GM13977 (cell line): ENCODE measurements around the gene LRRC15.

Source experiments
- DNase-seq: peaks from one replicate; pipeline ENCODE4 v3.0.0; 2012; ENCODE audit warnings: low spot score
- in situ Hi-C: fragments of 300-500 bp; cut with MboI; formaldehyde crosslinking; loops from one replicate; pipeline ENCODE4 v1.12.0; 2022; ENCODE audit warnings: low sequenced_read_pairs, low pct_unique_long_range_greater_than_20kb, mixed read lengths, inconsistent platforms; ENCODE audit not compliant: unreplicated experiment
- TF ChIP-seq, protein P1 (sequence below): IDR thresholded peaks from 2 replicates; pipeline ENCODE4 v1.5.1; 2012; ENCODE audit warnings: mild to moderate bottlenecking, control low read depth; ENCODE audit not compliant: insufficient read depth; ENCODE audit errors: extremely low read depth, missing control alignments

Gene LRRC15

DNA sequence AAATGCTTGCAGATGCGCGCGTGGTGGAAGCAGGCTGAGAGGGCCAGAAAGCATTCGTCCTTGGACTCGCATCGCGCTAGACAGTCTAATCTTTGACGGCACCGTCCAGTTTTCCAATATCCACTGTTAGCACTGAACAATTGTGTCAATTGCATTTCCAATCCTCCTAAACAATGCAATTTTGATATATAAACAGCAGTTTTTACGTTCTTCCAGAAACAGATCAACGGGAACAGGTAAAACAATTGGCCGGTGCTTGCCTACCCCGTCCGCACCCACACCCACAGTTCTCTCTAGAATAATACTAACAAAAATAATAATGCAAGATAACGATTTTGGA, 35.6 kb downstream of the LRRC15 start:
- in situ Hi-C loops = loop anchor here (10.0 kb wide), 1 partner anchor 251 kb away; no protein-coding TSS in a partner anchor
- TF ChIP-seq, protein P1, sequence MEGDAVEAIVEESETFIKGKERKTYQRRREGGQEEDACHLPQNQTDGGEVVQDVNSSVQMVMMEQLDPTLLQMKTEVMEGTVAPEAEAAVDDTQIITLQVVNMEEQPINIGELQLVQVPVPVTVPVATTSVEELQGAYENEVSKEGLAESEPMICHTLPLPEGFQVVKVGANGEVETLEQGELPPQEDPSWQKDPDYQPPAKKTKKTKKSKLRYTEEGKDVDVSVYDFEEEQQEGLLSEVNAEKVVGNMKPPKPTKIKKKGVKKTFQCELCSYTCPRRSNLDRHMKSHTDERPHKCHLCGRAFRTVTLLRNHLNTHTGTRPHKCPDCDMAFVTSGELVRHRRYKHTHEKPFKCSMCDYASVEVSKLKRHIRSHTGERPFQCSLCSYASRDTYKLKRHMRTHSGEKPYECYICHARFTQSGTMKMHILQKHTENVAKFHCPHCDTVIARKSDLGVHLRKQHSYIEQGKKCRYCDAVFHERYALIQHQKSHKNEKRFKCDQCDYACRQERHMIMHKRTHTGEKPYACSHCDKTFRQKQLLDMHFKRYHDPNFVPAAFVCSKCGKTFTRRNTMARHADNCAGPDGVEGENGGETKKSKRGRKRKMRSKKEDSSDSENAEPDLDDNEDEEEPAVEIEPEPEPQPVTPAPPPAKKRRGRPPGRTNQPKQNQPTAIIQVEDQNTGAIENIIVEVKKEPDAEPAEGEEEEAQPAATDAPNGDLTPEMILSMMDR = no peak
- DNase-seq = no peak

DNA sequence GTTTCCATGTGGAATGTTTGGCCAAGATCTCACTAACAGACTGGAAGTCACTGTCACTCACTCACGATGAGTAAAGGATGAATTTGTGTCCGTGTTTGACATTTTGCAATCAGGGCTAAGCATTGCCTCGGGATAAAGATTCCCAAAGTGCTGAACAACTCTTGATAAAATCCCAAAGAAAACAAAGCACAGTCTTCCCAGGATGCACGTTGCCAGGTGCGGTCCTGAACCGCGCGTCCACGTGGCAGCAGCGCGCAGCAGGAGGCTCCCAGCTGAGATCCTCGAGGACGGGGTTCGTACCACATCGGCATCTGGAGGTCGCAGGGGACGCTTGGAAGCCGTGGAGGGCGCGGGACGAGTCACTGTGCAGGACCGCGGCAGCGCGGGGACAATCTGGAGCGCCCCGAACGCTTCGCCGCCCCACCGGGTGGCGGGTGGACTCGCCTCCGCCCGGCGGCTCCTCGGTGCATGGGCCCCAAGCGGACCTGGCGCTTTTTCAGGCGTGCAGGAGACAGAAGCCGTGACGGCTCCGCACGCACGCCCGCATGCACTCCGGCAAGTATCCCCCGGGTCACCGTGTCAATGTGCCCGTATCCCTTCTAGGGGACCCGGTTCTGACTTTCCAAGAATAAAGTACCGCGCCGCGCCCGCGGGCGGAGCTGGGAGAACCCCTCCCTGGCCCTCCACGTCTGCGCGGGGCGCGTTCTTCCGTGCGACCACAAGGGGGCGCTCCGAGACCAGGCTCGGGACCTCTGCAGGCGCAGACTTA, 36.1 kb downstream of the LRRC15 start:
- TF ChIP-seq, protein P1 = peak; percentile 99
- DNase-seq = peak; percentile 87
- in situ Hi-C loops = loop anchor here (10.0 kb wide), 1 partner anchor 251 kb away; no protein-coding TSS in a partner anchor

DNA sequence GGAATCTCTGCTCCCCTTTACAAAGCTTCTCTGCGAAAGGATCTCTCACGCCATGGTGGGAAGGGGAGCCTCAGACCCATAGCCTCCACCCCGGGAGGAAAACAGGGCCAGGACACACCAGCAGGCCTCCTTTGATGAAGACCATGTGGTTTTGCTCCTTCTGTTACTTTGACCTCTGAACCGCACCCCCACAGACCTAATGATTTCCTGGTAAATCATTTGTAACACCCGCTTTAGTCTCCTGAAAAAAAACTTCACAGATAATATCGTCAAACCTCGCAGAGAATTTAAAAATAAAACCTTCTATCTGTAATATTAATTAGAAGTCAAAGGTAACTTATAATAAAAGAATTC, 36.7 kb downstream of the LRRC15 start:
- TF ChIP-seq, protein P1 = no peak
- no peak for DNase-seq
- in situ Hi-C loops = loop anchor here (10.0 kb wide), 1 partner anchor 252 kb away; no protein-coding TSS in a partner anchor

DNA sequence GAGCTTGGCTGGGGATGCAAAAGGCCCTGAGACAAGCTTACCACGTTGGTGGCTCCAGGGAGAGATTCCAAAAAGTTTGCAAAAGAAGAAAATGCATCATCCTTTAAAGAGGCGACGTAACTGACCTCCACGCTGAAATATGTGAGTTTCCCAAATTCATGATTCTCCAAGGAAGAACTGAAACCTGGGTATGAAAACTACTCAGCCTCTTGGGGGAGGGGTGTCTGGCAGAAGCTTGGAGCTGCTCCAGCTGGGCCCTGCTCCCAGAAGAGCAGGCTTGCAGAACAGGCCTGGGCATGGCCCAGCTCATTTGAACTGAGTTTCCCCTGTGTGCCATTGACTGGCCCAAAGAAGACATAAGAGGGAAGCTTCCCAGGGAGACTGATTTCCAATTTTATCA, 39.0 kb downstream of the LRRC15 start:
- no peak for DNase-seq
- in situ Hi-C loops = loop anchor here (10.0 kb wide), 1 partner anchor 254 kb away; no protein-coding TSS in a partner anchor
- TF ChIP-seq, protein P1 = no peak

DNA sequence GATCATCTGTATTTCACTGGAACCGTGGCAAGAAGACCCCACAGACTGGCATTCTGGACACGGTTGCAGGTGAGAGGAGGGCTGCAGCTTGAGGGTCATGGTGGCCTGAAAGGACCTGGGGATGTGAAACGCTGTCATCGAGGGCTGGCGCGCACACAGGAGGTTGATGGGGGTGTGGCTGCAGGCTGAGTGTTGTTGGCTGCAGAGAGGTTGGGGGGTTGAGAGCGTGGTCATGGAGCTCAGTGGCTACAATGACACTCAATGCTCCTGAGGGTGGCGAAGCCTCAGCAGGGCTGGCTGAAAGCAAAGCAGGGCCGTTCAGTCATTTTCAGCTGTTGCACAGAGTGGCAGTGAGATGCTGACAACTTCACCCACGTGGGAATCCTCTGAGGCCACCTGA, 39.4 kb downstream of the LRRC15 start:
- TF ChIP-seq, protein P1 = no peak
- in situ Hi-C loops = loop anchor here (10.0 kb wide), 1 partner anchor 255 kb away; no protein-coding TSS in a partner anchor
- no peak for DNase-seq

DNA sequence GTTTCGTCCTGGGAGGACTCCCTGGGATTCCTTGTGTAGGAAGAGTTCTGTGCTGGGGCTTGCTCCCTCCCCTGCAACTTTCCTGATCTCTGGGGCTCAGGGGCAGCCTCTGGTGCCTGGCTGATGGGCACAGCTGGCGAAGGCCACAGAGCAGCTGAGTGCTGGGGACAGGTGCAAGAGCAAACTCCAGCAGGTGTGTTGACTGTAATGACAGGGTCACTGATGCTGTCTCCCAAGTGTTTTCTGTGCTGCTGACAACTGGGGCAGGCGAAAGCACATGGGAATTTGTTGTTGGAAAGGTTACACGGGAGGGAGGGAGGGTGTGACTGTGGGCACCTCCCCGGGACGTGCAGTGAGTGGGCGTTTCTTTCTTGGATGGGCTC, 40.0 kb downstream of the LRRC15 start:
- DNase-seq = peak; percentile 14
- in situ Hi-C loops = no loop called here
- TF ChIP-seq, protein P1 = no peak
